GM21576 (cell line): ENCODE measurements around the gene ATG3.
"Not testable (repeated sequence)": the region's sequence is repeated elsewhere in the genome, so short reads cannot be mapped to it uniquely, and the experiment has no call there.

Source experiments
- ATAC-seq: cut with Tn5 transposase; IDR thresholded peaks from one replicate; pipeline ENCODE4 v1.9.1; 2021; ENCODE audit warnings: mild to moderate bottlenecking, moderate library complexity; ENCODE audit not compliant: unreplicated experiment

Gene ATG3

DNA sequence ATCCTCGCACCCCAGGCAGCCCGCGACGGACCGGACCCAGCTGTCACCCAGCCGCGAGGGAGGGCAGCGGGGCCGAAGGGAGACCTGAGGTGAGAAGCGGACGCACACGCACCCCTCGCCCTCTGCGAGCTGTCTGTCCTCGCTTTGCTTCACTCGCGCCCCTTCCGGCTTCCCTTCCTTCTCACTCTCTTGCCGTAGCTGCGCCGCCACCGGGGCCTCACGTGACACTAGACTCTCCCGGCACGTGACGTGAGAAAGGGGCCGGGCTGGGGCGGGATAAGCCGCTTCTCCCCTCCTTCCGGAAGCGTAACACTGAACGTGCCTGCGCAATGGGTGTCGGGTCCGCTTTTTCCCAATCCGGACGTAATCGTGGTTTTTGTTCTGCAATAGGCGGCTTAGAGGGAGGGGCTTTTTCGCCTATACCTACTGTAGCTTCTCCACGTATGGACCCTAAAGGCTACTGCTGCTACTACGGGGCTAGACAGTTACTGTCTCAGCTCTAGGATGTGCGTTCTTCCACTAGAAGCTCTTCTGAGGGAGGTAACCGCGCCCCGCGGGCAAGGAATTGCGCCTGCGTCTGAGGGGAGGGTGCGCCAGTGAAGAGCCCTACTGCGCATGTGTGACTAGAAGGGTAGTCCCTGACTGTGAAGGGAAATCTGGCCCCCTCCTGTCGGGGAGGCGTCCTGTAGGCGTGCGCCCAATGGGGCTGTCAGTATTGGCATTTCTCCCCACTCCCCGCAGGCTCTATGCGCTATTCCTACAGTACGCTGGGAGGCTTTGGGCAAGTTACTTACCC is at the start of gene ATG3, which contains the start of gene SLC35A5:
ATG3 (minus strand) TSS at position 229 of the 796 bp plus-strand sequence. CDS start 434 bp downstream, outside the sequence.
SLC35A5 (plus strand) TSS at position 312 of the 796 bp plus-strand sequence. CDS start 1,359 bp downstream, outside the sequence.
- peak; percentile 80 for ATAC-seq

DNA sequence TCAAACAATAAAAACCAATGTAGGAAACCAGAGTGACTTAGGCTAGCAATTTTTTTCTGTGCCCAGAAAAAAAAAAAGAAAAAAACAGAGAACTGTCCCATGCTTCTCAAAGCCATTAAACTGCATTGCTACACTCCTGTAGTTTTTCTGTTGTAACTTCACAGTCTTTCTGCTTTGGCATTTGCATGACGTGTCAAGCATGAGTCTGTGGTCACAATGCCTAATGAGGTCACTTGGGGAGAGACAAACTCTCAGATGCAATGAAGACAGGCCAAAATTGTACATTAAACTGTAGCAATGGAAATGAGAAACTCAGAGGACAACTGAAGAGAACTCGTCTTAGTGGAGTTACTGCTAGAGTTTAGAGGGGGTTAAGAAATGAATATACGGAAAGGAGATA is 48.4 kb upstream of the ATG3 start:
- no peak for ATAC-seq

DNA sequence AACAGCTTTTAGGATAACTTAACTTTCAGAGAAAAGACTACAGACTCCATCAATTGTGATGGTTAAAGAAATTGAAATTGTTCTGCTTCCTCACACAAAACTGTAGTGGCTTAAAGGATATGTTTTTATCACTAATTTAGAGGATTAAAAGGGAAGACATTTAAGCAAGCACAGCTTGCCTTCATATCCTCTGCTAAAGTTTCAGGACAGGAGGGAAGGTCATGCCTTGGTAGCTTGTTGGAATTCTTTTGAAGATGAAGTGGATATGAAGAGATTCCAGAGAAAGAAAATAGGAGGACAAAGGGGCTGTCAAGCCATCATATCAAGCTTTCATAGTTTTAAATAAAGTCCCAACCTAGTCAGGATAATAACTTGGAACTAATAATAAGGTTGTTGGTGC is 46.1 kb upstream of the ATG3 start:
- no peak for ATAC-seq

DNA sequence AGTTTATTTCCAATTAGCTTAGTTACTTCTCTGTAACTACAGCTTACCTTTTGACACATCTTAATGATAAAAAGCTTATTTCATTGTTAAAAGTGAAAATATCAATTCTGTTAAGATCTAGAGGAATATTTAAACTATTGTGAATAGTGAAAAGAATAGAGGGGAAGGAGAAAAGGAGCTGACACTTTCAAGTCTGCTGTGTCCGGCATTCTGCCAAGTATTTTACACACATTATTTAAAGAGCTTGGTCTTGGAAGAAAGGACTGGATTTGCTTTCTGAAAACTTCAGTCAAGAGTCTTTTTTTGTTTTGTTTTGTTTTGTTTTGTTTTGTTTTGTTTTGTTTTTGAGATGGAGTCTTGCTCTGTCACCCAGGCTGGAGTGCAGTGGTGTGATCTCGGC is 44.3 kb upstream of the ATG3 start:
- ATAC-seq = no peak

DNA sequence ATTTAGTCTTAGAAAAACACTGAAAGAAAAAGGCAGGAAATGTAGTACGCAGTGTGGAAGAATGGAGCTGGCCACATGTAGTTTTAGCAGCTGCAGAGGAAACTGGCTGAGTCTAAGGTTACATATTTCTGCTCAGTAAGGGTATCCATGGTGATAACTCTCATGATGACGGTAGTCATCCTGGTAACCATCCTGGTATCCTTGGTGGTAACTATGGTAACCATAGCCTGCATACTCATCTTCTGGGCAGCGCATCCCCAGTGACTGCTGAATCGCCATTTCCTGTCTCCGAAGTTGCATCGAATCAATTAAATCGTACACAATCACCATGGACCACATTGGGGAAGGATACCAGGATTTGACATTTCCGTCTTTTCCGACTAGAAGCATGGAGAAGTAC is 43.5 kb upstream of the ATG3 start:
- ATAC-seq = no peak

DNA sequence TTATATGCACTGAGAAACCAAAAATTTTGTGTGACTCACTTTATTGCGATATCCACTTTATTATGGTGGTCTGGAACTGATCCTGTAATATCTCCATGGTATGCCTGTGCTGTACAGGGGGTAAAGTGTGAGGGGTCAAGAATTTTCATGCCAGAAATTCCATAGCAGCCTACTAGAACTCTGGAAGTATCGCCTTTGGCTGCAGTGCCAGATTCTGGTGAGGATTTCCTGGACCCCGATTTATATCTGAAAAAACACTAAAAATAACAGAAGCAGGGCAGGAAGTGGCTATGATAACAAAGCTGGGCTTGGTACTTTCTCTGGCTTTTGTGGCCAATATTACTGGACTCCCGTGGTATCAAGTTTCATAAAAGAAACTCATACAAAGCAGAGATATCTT is 42.8 kb upstream of the ATG3 start:
- no peak for ATAC-seq

DNA sequence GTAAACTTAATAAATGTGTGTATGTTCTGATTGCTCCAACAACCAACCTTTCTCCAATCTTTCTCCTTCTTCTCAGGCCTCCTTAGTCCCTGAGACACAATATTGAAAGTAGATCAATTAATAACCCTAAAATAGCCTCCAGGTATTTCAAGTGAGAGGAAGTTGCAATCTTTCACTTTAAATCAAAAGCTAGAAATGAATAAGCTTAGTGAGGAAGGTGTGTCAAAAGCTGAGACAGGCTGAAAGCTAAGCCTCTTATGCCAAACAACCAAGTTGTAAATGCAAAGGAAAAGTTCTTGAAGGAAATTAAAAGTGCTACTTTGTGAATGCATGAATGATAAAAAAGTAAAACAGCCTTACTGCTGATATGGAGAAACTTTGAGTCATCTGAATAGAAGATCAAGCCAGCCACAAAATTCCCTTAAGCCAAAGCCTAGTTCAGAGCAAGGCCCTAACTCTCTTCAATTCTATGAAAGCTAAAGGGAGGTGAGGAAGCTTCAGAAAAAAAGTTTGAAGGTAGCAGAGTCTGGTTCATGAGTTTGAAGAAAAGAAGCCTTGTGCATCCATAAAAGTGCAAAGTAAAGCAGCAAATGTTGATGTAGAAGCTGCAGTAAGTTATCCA is 40.6 kb upstream of the ATG3 start:
- ATAC-seq = peak; percentile 81

DNA sequence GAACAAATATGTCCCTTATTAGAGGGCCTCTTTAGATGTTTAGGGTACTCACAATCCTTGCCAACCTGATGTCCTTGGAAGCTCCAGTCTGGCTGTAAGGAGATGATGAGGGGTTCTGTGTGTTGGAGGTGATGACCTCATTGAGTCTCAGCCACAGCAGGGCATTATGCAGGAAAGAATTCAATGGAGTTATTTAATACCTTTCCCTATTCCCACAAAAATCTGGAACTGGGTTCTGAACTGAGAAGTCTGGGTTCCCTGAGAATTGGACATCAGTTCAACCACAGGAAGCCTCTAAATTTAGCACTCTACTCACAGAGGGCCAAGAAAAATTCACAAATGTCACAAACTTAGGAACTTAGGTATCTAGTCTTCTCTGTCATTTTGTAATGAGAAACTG is 37.0 kb upstream of the ATG3 start:
- no peak for ATAC-seq

DNA sequence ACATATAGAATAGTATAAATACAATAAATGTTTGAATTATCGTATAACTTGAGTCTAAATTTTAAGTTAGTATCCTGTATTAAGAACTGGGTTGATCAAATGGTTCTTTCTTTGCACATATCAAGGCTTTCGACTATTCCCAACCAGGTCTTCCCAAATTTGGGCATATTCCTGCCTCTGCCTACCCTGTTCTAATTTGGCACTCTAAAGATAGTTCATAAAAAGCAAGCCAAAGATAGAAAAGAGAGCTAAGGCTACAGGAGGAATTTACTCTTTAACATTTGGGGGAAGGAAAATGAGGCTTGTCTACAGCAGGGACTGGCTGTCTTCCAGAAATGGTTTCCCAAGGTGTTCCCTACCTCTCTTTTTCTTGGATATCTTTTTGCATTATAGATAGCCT is 36.2 kb upstream of the ATG3 start:
- no peak for ATAC-seq

DNA sequence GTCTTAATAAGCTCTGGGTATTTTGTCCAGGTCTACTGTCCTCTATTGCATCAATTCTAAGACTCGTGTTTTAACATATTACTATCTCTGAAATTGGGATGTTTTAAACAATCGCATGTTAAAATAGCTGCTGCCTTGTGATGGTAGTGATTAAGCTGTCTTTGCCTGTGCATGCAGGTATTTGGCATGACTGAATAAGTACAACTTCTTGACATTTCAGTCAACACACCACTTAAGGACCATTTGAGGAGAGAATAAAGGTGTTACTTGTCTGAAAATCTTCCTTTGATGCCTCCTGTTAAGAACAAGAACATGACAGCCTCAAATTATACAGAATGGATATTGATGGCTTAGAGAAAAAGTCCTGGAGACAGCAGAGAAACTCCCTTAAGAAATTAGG is 33.1 kb upstream of the ATG3 start:
- ATAC-seq = no peak

DNA sequence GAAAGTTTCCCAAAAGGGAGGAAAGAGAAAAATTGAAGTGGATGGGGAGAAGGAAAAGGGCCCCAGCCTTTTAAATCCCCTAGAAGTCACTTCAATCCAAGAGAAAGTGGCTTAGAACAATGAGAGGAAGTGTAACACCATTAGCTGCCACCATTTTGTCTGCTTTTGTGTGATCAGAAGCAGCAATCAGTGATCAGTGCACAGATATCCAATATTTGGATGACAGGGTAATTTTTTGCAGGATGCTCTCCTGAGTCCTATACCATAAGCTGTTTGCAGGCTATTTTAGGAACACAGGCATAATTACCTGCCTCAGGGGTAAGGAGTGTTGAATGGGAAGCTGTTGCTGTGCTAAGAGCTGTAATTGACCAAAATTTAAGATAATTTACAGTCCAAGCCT is 31.5 kb upstream of the ATG3 start:
- ATAC-seq = no peak

DNA sequence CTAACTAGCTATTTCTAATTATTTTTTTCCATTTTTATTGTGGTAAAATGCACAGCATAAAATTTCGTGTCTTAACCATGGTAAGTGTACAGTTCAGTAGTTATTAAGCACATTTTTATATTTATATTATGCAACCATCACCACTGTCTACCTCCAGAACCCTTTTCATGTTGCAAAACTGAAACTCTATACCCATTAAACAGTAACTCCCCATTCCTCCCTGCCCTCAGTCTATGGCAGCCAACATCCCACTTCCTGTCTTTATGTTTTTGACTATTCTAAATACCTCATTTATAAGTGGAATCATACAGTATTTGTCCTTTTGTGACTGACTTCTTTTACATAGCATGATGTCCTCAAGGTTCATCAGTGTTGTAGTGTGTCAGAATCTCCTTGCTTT is 25.6 kb upstream of the ATG3 start:
- ATAC-seq = no peak

DNA sequence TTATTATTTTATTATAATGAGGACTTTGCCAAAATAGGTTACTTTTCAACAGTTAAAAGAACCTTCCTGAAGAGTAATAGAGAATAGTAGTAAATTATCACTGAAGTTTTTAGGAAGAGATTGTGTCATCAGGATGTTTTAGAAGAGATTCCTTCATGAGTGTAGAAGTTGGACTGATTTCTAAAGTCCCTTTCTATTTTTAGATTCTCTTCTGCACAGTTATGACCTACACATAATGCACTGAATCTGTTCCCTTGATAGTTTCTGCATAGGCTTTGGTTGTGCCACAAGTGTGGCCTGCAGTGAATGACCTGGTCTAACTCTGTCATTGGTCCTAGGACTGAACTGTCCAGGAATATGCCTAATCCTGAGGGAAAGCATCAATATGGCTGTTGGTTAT is 24.0 kb upstream of the ATG3 start:
- no peak for ATAC-seq

DNA sequence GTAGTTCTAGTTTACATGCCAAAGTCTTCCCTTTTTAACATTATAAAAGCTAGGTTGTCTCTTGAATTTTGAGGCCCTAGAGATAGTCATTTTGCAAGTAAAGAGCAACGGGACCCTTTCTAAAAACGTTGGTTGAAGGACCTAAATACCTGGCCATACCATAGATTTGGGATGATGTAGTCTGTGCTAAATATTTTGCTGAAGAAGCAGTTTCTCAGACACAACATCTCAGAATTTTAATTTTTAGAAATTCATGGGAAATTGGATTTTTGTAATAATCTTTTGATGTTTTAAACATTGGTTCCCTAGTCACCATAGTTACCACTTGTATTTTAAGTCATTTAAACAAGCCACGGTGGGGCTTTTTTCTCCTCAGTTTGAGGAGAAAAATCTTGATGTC is 21.3 kb upstream of the ATG3 start:
- no peak for ATAC-seq

DNA sequence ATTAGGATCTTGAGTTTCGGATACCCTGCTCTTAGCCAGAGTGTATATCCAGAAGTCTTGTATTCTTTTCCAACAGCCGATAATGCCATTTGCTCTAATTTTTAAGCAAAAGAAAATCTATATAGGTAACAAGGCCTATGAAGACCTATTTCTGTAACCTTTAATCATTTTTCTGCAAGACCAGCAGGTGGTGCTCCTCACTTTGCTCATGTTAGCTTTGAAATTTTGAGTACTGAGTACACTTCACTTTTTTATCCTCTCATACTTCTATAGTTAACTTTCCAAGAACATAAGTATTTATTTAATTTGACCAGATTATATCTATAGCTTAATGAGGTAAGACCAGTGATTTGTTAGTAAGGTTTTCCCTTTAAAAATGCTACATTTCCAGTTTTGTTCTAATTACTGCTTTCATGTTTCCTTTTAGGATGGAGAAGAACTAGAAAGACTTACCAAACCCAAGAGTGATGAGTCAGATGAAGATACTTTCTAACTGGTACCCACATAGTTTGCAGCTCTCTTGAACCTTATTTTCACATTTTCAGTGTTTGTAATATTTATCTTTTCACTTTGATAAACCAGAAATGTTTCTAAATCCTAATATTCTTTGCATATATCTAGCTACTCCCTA is 20.6 kb upstream of the ATG3 start:
- ATAC-seq = no peak

DNA sequence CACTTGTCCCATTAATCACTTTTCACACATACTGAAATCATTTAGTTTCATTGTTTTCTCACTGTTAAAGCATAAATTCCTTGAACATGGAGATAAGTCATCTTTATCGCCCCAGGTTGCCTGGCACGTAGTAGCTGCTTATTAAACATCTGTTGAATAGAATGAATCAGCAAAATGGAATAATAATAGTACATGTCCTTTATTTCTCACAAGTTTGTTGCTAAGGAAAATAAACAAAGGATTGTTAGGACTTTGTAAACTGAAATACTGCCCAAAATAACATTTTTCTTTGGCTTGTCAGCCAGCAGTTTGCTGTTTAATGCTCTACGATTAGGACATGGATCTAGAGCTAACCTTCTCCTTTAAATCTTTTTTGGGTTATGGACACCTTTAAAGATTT is 17.9 kb upstream of the ATG3 start:
- no peak for ATAC-seq

DNA sequence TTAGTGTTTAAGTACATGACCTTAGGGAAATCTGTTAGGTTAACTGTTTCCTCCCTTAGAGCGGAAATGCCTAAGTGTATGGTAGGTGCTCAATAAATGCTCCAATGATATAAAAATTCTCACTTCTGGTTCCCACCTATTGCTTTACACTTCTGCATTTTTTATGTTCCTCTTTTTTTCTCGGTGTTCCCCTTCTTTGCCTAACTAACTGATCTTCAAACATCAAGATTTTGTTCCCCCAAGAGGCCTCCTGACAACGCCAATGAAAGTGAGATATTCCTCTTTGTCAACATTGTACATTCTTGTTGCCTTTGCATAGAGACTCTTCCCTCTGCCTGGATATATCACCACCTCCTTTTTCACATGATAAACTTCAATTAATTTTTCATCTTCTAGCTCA is 17.5 kb upstream of the ATG3 start:
- ATAC-seq = no peak

DNA sequence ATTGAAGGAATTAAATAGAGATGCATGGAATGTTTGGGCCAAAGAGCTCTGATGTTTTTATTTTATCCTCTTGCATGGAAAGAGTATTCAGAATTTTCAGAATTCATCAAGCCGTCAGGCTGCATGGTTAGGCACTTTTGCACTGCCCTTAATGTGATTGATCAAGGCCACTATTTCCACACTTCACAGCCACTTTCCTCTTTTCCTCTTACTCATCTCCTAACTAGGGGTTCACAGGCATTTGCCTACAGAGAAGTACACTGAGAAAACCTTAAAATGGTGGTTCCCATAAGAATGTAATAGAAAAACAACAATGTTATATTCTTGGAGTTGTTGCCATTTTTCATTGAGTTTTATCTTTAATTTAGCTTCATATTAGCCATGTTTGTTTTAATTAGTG is 10.9 kb upstream of the ATG3 start:
- no peak for ATAC-seq

DNA sequence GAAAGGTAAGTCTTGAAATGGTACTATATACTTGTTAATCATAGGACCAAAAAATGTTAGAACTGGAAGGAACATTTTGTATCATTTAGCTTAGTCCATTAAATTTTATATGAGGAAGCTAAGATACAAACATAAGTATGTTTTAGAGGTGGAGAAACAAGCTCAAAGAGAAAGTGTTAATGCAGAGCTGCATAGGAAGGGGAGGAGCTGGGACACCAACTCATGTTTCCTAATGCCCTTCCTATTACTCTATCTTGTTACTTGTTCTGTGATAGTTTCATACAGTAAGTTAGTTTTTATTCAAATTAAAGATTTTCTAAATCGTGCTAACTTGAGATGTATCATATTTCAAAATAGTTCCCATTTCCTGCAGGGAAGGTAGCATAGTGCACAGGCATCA is 7.5 kb upstream of the ATG3 start:
- ATAC-seq = no peak

DNA sequence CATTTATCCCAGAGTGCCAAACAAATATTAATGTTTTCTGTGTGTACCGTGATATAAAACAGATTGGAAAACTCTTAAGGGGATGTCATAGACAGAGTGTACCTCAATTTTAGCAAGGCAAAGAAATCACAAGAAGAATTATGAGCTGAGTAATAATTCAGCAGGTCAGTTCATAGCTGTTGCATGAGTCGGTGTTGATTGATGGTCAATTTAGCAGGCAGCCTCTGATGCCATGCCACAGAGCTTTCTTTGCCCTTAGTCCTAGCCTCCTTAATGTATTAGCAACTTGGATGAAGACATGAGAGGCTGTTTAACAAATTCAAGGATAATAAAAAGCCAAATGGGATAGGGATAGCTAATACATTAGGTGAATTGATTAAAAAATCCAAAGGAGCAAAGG is 6.9 kb upstream of the ATG3 start:
- no peak for ATAC-seq

DNA sequence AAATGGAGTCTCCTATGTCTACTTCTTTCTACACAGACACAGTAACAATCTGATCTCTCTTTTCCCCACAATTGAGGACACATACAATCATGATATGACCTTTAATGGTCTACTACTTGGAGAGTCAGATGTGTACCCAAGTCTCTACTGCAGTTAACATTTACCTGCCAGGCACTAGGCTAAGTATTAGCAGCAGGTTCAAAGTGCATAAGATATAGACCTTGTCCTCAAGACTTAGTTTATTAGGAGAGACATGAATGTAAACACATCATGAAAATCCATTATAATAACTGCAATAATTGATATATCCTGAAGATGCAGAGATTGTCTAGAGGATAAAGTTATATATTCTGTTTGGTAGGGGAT is 3.2 kb upstream of the ATG3 start:
- no peak for ATAC-seq

DNA sequence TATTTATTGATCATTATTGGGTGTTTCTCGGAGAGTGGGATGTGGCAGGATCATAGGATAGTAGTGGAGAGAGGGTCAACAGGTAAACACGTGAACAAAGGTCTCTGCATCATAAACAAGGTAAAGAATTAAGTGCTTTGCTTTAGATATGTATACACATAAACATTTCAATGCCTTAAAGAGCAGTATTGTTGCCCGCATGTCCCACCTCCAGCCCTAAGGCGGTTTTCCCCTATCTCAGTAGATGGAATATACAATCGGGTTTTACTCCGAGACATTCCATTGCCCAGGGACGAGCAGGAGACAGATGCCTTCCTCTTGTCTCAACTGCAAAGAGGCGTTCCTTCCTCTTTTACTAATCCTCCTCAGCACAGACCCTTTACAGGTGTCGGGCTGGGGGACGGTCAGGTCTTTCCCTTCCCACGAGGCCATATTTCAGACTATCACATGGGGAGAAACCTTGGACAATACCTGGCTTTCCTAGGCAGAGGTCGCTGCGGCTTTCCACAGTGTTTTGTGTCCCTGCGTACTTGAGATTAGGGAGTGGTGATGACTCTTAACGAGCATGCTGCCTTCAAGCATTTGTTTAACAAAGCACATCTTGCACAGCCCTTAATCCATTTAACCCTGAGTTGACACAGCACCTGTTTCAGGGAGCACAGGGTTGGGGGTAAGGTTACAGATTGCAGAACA is 2.6 kb upstream of the ATG3 start:
- not testable (repeated sequence) for ATAC-seq
